GM12892 (cell line): ENCODE results near the gene UBE2O.
A peak's percentile ranks its signal among the peaks of the same experiment; 100 is the strongest.

Source experiments
- DNase-seq: peaks from one replicate; pipeline ENCODE4 v3.0.0; 2011; ENCODE audit not compliant: insufficient read length
- FAIRE-seq: peaks from 2 replicates; lab custom pipeline; 2011; peaks lifted over from hg19 to GRCh38; lab: Jason Lieb, UNC
- POLR2A ChIP-seq: IDR thresholded peaks from 2 replicates; pipeline ENCODE4 v1.6.1; 2011; ENCODE audit warnings: low read depth, low read length, control low read depth
- POLR2AphosphoS5 ChIP-seq: IDR thresholded peaks from 2 replicates; pipeline ENCODE4 v1.6.1; 2011; ENCODE audit warnings: low read depth, low read length, control low read depth
- TAF1 ChIP-seq: IDR thresholded peaks from 2 replicates; pipeline ENCODE4 v1.6.1; 2011; ENCODE audit warnings: low read depth, mild to moderate bottlenecking, control low read depth, low read length, borderline replicate concordance

UBE2O gene

DNA sequence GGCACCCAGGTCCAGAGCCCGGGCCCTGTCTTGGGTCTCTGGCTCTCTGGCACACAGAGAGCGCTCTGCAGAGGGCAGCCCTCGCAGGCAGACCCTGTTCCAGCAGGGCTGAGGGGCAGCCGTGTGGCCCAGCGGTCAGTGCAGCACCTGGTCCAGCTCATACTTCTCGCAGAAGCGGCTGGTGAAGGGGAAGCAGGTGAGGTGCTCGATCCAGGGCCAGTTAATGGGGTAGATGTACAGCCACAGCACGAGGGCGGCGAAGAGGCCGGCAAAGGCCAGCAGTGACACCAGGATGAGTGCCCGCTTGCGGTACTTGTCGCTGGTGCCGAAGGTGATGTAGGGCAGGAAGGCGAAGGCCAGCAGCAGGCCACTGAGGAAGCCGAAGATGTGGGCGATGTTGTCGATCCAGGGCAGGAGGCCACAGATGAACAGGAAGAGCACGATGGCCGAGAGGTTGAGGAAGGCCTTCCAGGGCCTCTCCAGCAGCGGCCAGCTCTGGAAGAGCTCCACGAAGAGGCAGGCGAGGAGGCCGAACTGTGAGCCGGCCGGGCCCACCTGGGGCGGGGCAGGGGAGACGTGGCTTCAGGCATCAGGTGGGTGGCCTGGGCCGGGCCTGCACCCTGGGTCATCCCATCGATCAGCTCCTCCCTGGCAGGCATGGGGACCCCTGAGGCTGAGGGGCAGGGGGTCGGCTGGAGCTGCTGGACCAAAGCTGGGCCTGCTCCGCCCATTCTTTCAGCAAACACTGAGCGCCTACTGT, 18.7 kb upstream of the UBE2O start:
- DNase-seq (no peak), FAIRE-seq (no peak)
- no peak for TF ChIP-seq TAF1
- TF ChIP-seq POLR2AphosphoS5: no peak
- no peak for TF ChIP-seq POLR2A

GRCh38 chr17:76469991-76470739, 17.2 kb upstream of the UBE2O start:
- FAIRE-seq: no peak
- TF ChIP-seq POLR2AphosphoS5 (no peak), TAF1 (no peak), POLR2A (no peak)
- DNase-seq: no peak

DNA sequence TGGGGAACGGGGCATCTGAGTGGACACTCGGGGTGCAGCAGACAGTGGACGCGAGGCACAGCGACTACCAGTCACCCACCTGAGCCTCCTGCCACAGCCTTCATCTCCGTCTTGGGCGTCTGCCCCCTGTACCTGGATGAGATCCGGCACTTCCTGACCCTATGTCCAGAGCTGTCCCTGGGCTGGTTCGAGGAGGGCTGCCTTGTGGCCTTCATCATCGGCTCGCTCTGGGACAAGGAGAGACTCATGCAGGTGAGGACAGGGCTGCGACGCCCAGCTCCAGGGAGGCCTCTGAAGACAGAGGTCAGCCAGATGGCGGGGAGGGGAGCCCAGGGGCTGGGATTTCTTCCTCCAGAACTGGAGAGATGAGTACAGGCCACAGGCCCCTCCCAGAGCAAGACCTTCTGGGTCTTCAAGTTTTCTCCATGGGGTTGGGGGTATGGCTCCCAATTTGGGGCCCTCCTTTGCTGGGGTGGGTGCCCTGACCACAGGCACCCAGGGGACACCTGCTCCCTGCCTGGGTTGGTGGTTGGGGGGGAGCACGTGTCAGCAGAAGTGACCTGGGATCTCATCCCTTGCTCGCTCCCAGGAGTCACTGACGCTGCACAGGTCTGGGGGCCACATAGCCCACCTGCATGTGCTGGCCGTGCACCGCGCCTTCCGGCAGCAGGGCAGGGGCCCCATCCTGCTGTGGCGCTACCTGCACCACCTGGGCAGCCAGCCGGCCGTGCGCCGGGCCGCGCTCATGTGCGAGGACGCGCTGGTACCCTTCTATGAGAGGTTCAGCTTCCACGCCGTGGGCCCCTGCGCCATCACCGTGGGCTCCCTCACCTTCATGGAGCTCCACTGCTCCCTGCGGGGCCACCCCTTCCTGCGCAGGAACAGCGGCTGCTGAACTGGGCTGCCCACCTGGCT, 16.4 kb upstream of the UBE2O start:
- TF ChIP-seq POLR2AphosphoS5: no peak
- 0 out of 2 replicates have a peak, but pooled peaks have one; percentile 12 for TF ChIP-seq POLR2A
- no peak for FAIRE-seq
- no peak for DNase-seq

GRCh38 chr17:76468634-76469010, 15.7 kb upstream of the UBE2O start:
- TF ChIP-seq TAF1 (no peak), POLR2AphosphoS5 (no peak), POLR2A (no peak)
- FAIRE-seq (no peak), DNase-seq (no peak)

DNA sequence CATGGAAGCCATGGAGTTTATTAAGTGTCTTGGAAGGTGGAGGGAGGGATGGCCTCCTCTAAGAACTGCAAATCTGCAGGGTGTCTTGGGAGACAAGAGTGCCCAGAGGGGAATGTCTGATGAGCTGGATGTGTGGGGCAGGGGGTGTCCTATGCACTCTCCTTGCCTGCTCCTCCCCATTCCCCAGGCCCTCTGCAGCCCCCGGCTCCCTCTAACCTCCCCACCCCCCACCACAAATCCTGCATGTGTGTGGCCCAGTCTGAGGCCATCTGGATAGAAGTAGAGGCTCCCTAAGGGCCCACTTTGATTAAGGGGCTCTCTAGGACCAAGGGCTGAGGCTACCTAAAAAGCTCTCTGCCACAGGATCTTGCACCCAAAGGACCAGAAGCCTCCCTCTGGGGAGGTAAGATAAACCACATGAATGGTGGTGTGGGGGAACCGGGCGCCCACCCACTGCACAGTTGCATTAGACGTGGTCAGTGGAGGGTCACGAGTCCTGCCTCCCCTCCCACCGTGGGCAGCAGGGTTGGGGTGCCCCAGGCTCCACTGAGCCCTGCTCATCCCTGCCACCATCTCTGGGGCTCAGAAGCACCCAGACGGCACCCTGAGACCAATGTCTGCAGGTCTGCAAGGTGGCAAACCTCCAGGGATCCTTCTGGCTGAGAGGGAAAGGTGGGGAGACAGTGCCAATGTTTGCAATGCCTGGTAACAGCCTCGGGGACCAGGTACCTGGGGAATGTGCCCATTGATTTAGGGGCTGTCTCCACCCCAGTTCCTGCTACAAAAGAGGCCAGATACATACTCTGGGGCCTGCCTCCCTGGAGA, 15.1 kb upstream of the UBE2O start:
- no peak for TF ChIP-seq TAF1
- no peak for TF ChIP-seq POLR2AphosphoS5
- no peak for TF ChIP-seq POLR2A
- no peak for DNase-seq
- FAIRE-seq: no peak

- FAIRE-seq (no peak), DNase-seq (no peak)
- TF ChIP-seq POLR2AphosphoS5 (no peak), TAF1 (no peak), POLR2A (no peak)
Measured at GRCh38 chr17:76467366-76467765, 14.4 kb upstream of the UBE2O start, which contains the start of gene AANAT. Gene AANAT, plus strand, starts transcription at chr17:76467603. Its CDS starts 1,144 bp downstream, at chr17:76468747.

GRCh38 chr17:76466775-76467130, 13.8 kb upstream of the UBE2O start:
- FAIRE-seq (no peak), DNase-seq (no peak)
- no peak for TF ChIP-seq TAF1
- TF ChIP-seq POLR2A: no peak
- no peak for TF ChIP-seq POLR2AphosphoS5

GRCh38 chr17:76462556-76463290, 9.8 kb upstream of the UBE2O start:
- no peak for TF ChIP-seq POLR2A
- TF ChIP-seq TAF1: no peak
- TF ChIP-seq POLR2AphosphoS5: no peak
- DNase-seq (no peak), FAIRE-seq (no peak)

GRCh38 chr17:76461765-76462555, 9.0 kb upstream of the UBE2O start:
- FAIRE-seq: no peak
- no peak for DNase-seq
- TF ChIP-seq POLR2AphosphoS5: no peak

DNA sequence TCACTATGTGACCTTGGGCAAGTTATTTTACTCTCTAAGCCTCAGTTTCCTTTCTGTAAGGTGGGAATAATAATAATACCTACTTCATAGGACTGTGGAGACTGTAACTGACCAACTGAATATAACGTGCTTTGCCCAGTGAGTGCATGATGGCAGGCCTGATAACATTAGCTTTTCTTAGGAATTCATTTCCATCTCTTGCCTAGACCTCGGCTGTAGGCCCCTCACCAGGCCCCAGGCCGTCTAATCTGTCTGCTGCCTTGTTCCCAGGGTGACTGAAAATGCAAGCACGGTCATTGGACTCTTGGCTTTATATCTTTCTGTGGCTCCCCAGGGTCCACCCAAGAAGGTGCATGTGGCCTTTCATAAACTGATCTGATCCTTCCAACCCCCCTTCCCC, 6.7 kb upstream of the UBE2O start:
- TF ChIP-seq POLR2AphosphoS5 (no peak), POLR2A (no peak), TAF1 (no peak)
- FAIRE-seq: no peak
- DNase-seq: no peak
